ENCODE measurements around the gene SPHK2. TPM values are rescaled to one million over a fixed set of nuclear protein-coding genes. Genes with fewer than 3 reads are reported as not detected.

Gene SPHK2
- total and polyA plus RNA-seq, 2 experiments from 2014 or later, result 18.3 to 50.3 TPM

- no peak overlapping the region; the same call in 1 of the 2 replicates for H3K4me3 ChIP-seq
- TF ChIP-seq, protein P1, sequence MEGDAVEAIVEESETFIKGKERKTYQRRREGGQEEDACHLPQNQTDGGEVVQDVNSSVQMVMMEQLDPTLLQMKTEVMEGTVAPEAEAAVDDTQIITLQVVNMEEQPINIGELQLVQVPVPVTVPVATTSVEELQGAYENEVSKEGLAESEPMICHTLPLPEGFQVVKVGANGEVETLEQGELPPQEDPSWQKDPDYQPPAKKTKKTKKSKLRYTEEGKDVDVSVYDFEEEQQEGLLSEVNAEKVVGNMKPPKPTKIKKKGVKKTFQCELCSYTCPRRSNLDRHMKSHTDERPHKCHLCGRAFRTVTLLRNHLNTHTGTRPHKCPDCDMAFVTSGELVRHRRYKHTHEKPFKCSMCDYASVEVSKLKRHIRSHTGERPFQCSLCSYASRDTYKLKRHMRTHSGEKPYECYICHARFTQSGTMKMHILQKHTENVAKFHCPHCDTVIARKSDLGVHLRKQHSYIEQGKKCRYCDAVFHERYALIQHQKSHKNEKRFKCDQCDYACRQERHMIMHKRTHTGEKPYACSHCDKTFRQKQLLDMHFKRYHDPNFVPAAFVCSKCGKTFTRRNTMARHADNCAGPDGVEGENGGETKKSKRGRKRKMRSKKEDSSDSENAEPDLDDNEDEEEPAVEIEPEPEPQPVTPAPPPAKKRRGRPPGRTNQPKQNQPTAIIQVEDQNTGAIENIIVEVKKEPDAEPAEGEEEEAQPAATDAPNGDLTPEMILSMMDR (conservative IDR thresholded peaks at IDR 0.05; ENCODE audit: low read depth in 2 of 2), result peak; percentile 84 to 90
- TF ChIP-seq, protein P2, sequence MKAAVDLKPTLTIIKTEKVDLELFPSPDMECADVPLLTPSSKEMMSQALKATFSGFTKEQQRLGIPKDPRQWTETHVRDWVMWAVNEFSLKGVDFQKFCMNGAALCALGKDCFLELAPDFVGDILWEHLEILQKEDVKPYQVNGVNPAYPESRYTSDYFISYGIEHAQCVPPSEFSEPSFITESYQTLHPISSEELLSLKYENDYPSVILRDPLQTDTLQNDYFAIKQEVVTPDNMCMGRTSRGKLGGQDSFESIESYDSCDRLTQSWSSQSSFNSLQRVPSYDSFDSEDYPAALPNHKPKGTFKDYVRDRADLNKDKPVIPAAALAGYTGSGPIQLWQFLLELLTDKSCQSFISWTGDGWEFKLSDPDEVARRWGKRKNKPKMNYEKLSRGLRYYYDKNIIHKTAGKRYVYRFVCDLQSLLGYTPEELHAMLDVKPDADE (IDR thresholded peaks at IDR 0.05), result no peak
- no peaks in the 10 kb centered on the region for H3F3A ChIP-seq (replicated peaks; ENCODE audit: low read depth)
- DNase-seq (ENCODE audit: low spot score), result peak; percentile 97
- H4K20me1 ChIP-seq (replicated peaks; ENCODE audit: insufficient read depth), result no peaks in the 10 kb centered on the region
- peak overlapping the region; percentile 75; the same call in 1 of the 2 replicates for H3K4me2 ChIP-seq
- Mint-ChIP-seq H3K4me3 (peak overlapping the region; percentile 33; the same call in 1 of the 3 replicates), H3K27ac (0 out of 2 replicates have a peak overlapping the region, but pooled peaks have one; percentile 27), H3K36me3 (ENCODE audit: low read depth) (no peaks in the 10 kb centered on the region), H3K27me3 (ENCODE audit: insufficient read depth, low read depth, poor library complexity) (peaks cover 23% of the 10 kb centered on the region), H3K9me3 (no peaks in the 10 kb centered on the region), H3K4me1 (peaks cover 33% of the 10 kb centered on the region)
- H3K27me3 ChIP-seq (ENCODE audit: insufficient read depth), result no peaks in the 10 kb centered on the region
- no peak overlapping the region for H3K27ac ChIP-seq (ENCODE audit: low read depth)
- ATAC-seq, result peak; percentile 79
- peaks cover 23% of the 10 kb centered on the region for H3K4me1 ChIP-seq (ENCODE audit: insufficient read depth)
- H3K79me2 ChIP-seq (replicated peaks; ENCODE audit: insufficient read depth), result no peaks in the 10 kb centered on the region
- no peaks in the 10 kb centered on the region for H3K9me2 ChIP-seq (ENCODE audit: insufficient read depth)
- no peaks in the 10 kb centered on the region for H3K36me3 ChIP-seq (ENCODE audit: insufficient read depth)
- peak overlapping the region; percentile 96; the same call in 1 of the 2 replicates for H2AFZ ChIP-seq
These were observed 55.9 kb downstream of the SPHK2 start for GRCh38 chr19:48674921-48675824.

- DNase-seq (ENCODE audit: low spot score) (no peak), ATAC-seq (no peak)
- no peak overlapping the region for H2AFZ ChIP-seq
These were observed 57.2 kb downstream of the SPHK2 start for GRCh38 chr19:48676487-48676886.

More at GRCh38 chr19:48676487-48676886, 57.2 kb downstream of the SPHK2 start:
- H3F3A ChIP-seq (replicated peaks; ENCODE audit: low read depth), result no peaks in the 10 kb centered on the region
- no peak for TF ChIP-seq REST (IDR thresholded peaks at IDR 0.05; ENCODE audit: unreplicated experiment)
- no peak for TF ChIP-seq EZH2phosphoT487 (IDR thresholded peaks at IDR 0.05; ENCODE audit: unreplicated experiment)
- TF ChIP-seq, protein P2 (IDR thresholded peaks at IDR 0.05), result no peak
- TF ChIP-seq POLR2AphosphoS5 (IDR thresholded peaks at IDR 0.05; ENCODE audit: low read depth), result no peak
- TF ChIP-seq CREB1 (CRISPR knock-in tag; IDR thresholded peaks at IDR 0.05; ENCODE audit: low read depth), result no peak
- no peak for TF ChIP-seq ZNF114 (CRISPR knock-in tag; IDR thresholded peaks at IDR 0.05)
- TF ChIP-seq ZNF331 (CRISPR knock-in tag; IDR thresholded peaks at IDR 0.05; ENCODE audit: low read depth), result no peak
- TF ChIP-seq STAT1 (IDR thresholded peaks at IDR 0.05; ENCODE audit: unreplicated experiment), result no peak
- no peak overlapping the region for H3K4me3 Mint-ChIP-seq
- H3K27ac ChIP-seq (ENCODE audit: low read depth), result no peak overlapping the region
- H3K4me1 ChIP-seq (ENCODE audit: insufficient read depth), result peaks cover 23% of the 10 kb centered on the region
- no peaks in the 10 kb centered on the region for H3K27me3 ChIP-seq (ENCODE audit: insufficient read depth)
- H3K36me3 ChIP-seq (ENCODE audit: insufficient read depth), result no peaks in the 10 kb centered on the region
- H3K27me3 Mint-ChIP-seq (ENCODE audit: insufficient read depth, low read depth, poor library complexity), result peaks cover 23% of the 10 kb centered on the region
- H3K4me1 Mint-ChIP-seq, result peaks cover 28% of the 10 kb centered on the region
- no peaks in the 10 kb centered on the region for H3K79me2 ChIP-seq (replicated peaks; ENCODE audit: insufficient read depth)
- H4K20me1 ChIP-seq (replicated peaks; ENCODE audit: insufficient read depth), result no peaks in the 10 kb centered on the region
- H3K4me2 ChIP-seq, result no peak overlapping the region
- no peak overlapping the region for H3K4me3 ChIP-seq
- H3K9me3 Mint-ChIP-seq, result no peaks in the 10 kb centered on the region
- no peaks in the 10 kb centered on the region for H3K9me2 ChIP-seq (ENCODE audit: insufficient read depth)
- H3K36me3 Mint-ChIP-seq (ENCODE audit: low read depth), result no peaks in the 10 kb centered on the region
- H3K27ac Mint-ChIP-seq, result no peak overlapping the region

Measured in GM23338 (cell line).